GM21526 (cell line): ENCODE measurements around the gene PLA2G4D.

Experiments used
- ATAC-seq: cut with Tn5 transposase; IDR thresholded peaks from one replicate; pipeline ENCODE4 v1.9.1; 2021; ENCODE audit warnings: moderate library complexity; ENCODE audit not compliant: unreplicated experiment, low FRiP score

The PLA2G4D gene

GRCh38 chr15:42094512-42094963, at the start of gene PLA2G4D:
Gene PLA2G4D (minus strand): TSS chr15:42094562. CDS start chr15:42094459, 103 bp downstream.
- no peak for ATAC-seq

- ATAC-seq, result no peak
Observed at GRCh38 chr15:42143356-42143755, 49.0 kb upstream of the PLA2G4D start.

- ATAC-seq, result no peak
Observed at GRCh38 chr15:42141795-42142667, 47.7 kb upstream of the PLA2G4D start.

- no peak for ATAC-seq
Observed at GRCh38 chr15:42141246-42141645, 46.9 kb upstream of the PLA2G4D start.

GRCh38 chr15:42140383-42141070, 46.2 kb upstream of the PLA2G4D start:
- ATAC-seq, result no peak

GRCh38 chr15:42139596-42139995, 45.2 kb upstream of the PLA2G4D start:
- no peak for ATAC-seq

- ATAC-seq, result no peak
Observed at GRCh38 chr15:42138968-42139386, 44.6 kb upstream of the PLA2G4D start.

- no peak for ATAC-seq
Observed at GRCh38 chr15:42138411-42138810, 44.0 kb upstream of the PLA2G4D start.

- no peak for ATAC-seq
Observed at GRCh38 chr15:42137461-42138261, 43.3 kb upstream of the PLA2G4D start.

- ATAC-seq, result no peak
Observed at GRCh38 chr15:42136513-42136912, 42.2 kb upstream of the PLA2G4D start.

- ATAC-seq, result no peak
Observed at GRCh38 chr15:42135351-42135750, 41.0 kb upstream of the PLA2G4D start.

- ATAC-seq, result no peak
Observed at GRCh38 chr15:42134617-42135245, 40.4 kb upstream of the PLA2G4D start.

GRCh38 chr15:42133886-42134502, 39.6 kb upstream of the PLA2G4D start:
- ATAC-seq, result no peak

GRCh38 chr15:42133356-42133755, 39.0 kb upstream of the PLA2G4D start:
- ATAC-seq, result no peak

GRCh38 chr15:42131826-42132806, 37.8 kb upstream of the PLA2G4D start:
- no peak for ATAC-seq

GRCh38 chr15:42131006-42131405, 36.6 kb upstream of the PLA2G4D start:
- no peak for ATAC-seq

- ATAC-seq, result no peak
Observed at GRCh38 chr15:42130246-42130986, 36.1 kb upstream of the PLA2G4D start.

GRCh38 chr15:42129364-42129763, 35.0 kb upstream of the PLA2G4D start:
- ATAC-seq, result no peak
